Colonic mucosa (tissue), 4 donors: ENCODE measurements around the gene SMIM32. TPM values are rescaled to one million over a fixed set of nuclear protein-coding genes. Genes with fewer than 3 reads are reported as not detected.

Experiments
- DNase-seq: peaks from one replicate; pipeline ENCODE4 v3.0.0-alpha.2; 2020
- H3K27ac ChIP-seq: fragments of 200-600 bp; one replicate; pipeline ENCODE4 v1.8.0; 2021
- H3K27me3 ChIP-seq: fragments of 200-600 bp; one replicate; pipeline ENCODE4 v1.8.0; 2021
- H3K36me3 ChIP-seq: fragments of 200-600 bp; one replicate; pipeline ENCODE4 v1.8.0; 2021
- H3K4me1 ChIP-seq: fragments of 200-600 bp; one replicate; pipeline ENCODE4 v1.8.0; 2021; ENCODE audit warnings: mild to moderate bottlenecking
- H3K4me3 ChIP-seq: fragments of 200-600 bp; one replicate; pipeline ENCODE4 v1.8.0; 2021
- H3K9ac ChIP-seq, 2 donors: one replicate each; pipeline ENCODE4 v1.7.0; 2013; ENCODE audit warnings: control low read depth in 2 of 2, low read depth in 2 of 2, low read length in 2 of 2
- H3K9me3 ChIP-seq: fragments of 200-600 bp; one replicate; pipeline ENCODE4 v1.8.0; 2021
- intact Hi-C: fragments of 100-400 bp; cut with DNase I; formaldehyde crosslinking; loops from one replicate; pipeline ENCODE4 v1.14.1; 2022
- total RNA-seq, 2 donors: library from RNA; stranded (reverse); fragmentation: NEBNext Ultra II Directional in 1 of 2; extraction: Animal tissue kit (Norgen Biotek cat#: 25700) in 1 of 2; gene quantifications; one replicate each; pipeline ENCODE4 v1.2.1, GENCODE V29; 2021
- TF ChIP-seq, protein P1 (sequence below): fragments of 200-600 bp; IDR thresholded peaks from one replicate; pipeline ENCODE4 v1.8.0; 2022; ENCODE audit warnings: antibody characterized with exemption, mild to moderate bottlenecking
- donor health status: healthy.
- donor health status: DM: no; HTN: no; CAD: no.
- donor health status: DM: no; HTN: no; CAD: no.

The SMIM32 gene
- total RNA-seq, 2 donors from 2014 or later = 18.9 to 20.2 TPM

DNA sequence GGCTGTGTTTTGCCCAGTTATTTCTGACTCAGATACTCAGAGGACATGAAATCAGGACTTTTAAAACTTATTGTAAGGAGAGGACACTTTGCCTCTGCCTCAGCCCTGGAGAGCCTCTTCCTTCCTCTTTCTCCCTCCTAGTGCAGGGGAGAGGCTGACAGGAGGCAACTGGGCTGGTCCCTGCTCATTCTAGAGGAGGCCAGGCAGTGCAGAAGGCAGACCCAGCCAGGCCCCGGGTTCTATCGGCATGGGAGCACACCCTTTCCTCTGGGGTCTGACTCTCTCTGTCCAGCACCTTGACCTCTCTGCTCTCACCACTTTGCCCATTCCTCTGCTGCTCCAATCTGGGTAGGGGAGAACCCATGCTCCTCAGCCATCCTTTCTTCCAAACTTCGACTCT is 16.0 kb upstream of the SMIM32 start:
- Histone ChIP-seq H3K4me3 (no peak overlapping the region), H3K27me3 (no peaks in the 10 kb centered on the region), H3K9ac (no peak overlapping the region), H3K4me1 (no peaks in the 10 kb centered on the region), H3K27ac (no peak overlapping the region), H3K9me3 (no peaks in the 10 kb centered on the region), H3K36me3 (no peaks in the 10 kb centered on the region)
- no peak for DNase-seq
- TF ChIP-seq, protein P1, sequence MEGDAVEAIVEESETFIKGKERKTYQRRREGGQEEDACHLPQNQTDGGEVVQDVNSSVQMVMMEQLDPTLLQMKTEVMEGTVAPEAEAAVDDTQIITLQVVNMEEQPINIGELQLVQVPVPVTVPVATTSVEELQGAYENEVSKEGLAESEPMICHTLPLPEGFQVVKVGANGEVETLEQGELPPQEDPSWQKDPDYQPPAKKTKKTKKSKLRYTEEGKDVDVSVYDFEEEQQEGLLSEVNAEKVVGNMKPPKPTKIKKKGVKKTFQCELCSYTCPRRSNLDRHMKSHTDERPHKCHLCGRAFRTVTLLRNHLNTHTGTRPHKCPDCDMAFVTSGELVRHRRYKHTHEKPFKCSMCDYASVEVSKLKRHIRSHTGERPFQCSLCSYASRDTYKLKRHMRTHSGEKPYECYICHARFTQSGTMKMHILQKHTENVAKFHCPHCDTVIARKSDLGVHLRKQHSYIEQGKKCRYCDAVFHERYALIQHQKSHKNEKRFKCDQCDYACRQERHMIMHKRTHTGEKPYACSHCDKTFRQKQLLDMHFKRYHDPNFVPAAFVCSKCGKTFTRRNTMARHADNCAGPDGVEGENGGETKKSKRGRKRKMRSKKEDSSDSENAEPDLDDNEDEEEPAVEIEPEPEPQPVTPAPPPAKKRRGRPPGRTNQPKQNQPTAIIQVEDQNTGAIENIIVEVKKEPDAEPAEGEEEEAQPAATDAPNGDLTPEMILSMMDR = no peak
- intact Hi-C loops = no loop called here

DNA sequence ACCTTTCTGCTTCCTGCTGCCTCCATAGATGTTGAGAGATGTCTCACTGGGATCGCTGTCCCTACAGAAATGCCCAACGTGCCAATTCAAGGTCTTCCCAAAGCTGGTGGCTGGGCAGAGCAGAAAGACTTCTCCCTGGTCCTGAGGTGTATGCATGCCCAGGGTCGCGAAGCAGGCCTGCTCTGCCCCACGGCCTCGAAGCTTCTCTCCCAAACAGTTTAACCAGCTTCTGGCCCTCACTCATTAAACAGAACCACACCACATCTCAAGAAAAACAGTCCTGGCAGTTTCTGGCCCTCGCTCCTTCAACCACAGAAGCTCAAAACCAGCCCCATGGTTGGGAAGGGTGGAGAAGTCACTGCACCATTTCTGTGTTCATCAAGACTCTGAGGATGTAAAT is 14.7 kb upstream of the SMIM32 start:
- no peak overlapping the region for H3K4me3 ChIP-seq
- H3K9ac ChIP-seq = no peak overlapping the region
- H3K27me3 ChIP-seq = no peaks in the 10 kb centered on the region
- no peaks in the 10 kb centered on the region for H3K36me3 ChIP-seq
- H3K9me3 ChIP-seq = no peaks in the 10 kb centered on the region
- H3K27ac ChIP-seq = no peak overlapping the region
- no peaks in the 10 kb centered on the region for H3K4me1 ChIP-seq
- DNase-seq = no peak
- TF ChIP-seq, protein P1 = no peak
- intact Hi-C loops = no loop called here

DNA sequence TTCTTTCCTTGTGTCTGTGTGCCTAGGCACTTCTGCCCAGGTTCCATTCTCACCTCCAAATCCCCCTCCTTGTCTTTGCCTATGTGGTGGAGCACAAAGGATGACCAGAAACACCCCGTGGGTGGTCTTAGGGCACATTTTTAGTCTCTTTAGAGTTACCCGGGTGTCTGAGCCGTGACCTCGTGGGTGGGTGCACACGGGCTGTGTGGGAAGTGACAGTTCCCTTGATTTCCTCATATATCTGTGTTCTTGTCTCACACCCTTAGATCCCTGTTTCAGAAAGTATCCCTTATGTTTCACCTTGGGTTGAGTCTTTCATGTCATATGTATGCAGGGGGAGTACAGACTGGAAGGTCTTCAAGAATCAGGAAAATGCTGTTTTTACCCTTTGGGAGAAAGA is 13.4 kb upstream of the SMIM32 start:
- H3K27me3 ChIP-seq = no peaks in the 10 kb centered on the region

DNA sequence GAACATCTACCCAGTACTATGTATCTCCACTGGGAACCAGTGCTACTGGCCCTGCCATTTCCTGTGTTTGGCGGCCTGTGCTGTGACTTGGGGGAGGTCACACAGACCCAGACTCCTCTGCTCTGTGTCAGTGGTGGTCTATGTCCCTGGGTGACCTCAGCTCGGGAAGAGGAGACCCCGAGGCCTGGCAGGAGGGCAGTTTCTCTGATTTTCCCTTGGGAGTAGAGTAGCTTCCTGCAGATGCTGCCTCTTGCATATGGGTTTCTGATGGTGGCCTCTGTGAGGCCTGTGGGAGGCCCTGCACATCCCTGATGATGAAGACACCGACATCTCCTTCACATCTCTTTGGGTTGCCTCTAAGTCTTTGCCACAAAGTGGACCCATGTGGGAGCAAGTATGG is 13.0 kb upstream of the SMIM32 start:
- no peaks in the 10 kb centered on the region for H3K4me1 ChIP-seq
- intact Hi-C loops = no loop called here
- no peak for DNase-seq
- no peak overlapping the region for H3K27ac ChIP-seq
- H3K9ac ChIP-seq = no peak overlapping the region
- no peaks in the 10 kb centered on the region for H3K36me3 ChIP-seq
- no peaks in the 10 kb centered on the region for H3K9me3 ChIP-seq
- H3K4me3 ChIP-seq = no peak overlapping the region
- TF ChIP-seq, protein P1 = no peak
- no peaks in the 10 kb centered on the region for H3K27me3 ChIP-seq

More for the DNA sequence above, 13.4 kb upstream of the SMIM32 start:
- DNase-seq = no peak
- Histone ChIP-seq H3K9me3 (no peaks in the 10 kb centered on the region), H3K4me3 (no peak overlapping the region), H3K36me3 (no peaks in the 10 kb centered on the region), H3K27ac (no peak overlapping the region), H3K4me1 (no peaks in the 10 kb centered on the region), H3K9ac (no peak overlapping the region)
- intact Hi-C loops = no loop called here
- TF ChIP-seq, protein P1 = no peak

GRCh38 chr5:136205061-136205702 is 12.2 kb upstream of the SMIM32 start:
- Histone ChIP-seq H3K9me3 (no peaks in the 10 kb centered on the region), H3K27me3 (no peaks in the 10 kb centered on the region), H3K27ac (no peak overlapping the region), H3K4me1 (no peaks in the 10 kb centered on the region), H3K9ac (no peak overlapping the region), H3K4me3 (no peak overlapping the region), H3K36me3 (no peaks in the 10 kb centered on the region)
- DNase-seq = no peak
- TF ChIP-seq, protein P1 = no peak
- intact Hi-C loops = no loop called here
